ENCODE measurements around the gene AGBL4. TPM values are rescaled to one million over a fixed set of nuclear protein-coding genes. Genes with fewer than 3 reads are reported as not detected.

Gene AGBL4
- total and polyA plus RNA-seq, 2 experiments from 2014 or later: not detected

- TF ChIP-seq EZH2phosphoT487 (IDR thresholded peaks at IDR 0.05; ENCODE audit: insufficient read depth, low read depth): no peak
- no peak for TF ChIP-seq EZH2 (IDR thresholded peaks at IDR 0.05; ENCODE audit: insufficient read depth, poor library complexity, severe bottlenecking)
- no peak for DNase-seq
- Histone ChIP-seq H3F3A (ENCODE audit: insufficient read depth) (peaks cover 21% of the 10 kb centered on the region), H4K20me1 (ENCODE audit: insufficient read depth) (no peaks in the 10 kb centered on the region), H3K27me3 (replicated peaks; ENCODE audit: insufficient read depth) (no peaks in the 10 kb centered on the region), H3K9me3 (ENCODE audit: low read depth) (no peaks in the 10 kb centered on the region), H3K9me2 (ENCODE audit: insufficient read depth) (no peaks in the 10 kb centered on the region), H3K27ac (no peak overlapping the region), H3K9ac (no peak overlapping the region), H3K4me3 (no peak overlapping the region), H3K79me2 (ENCODE audit: insufficient read depth) (no peaks in the 10 kb centered on the region), H2AFZ (no peak overlapping the region), H3K4me2 (ENCODE audit: unreplicated experiment) (no peak overlapping the region), H3K36me3 (ENCODE audit: low read depth) (no peaks in the 10 kb centered on the region), H3K4me1 (ENCODE audit: insufficient read depth) (peaks cover 21% of the 10 kb centered on the region)
- in situ Hi-C loops (cut with MboI): no loop called here
These were observed 1531.4 kb downstream of the AGBL4 start for GRCh38 chr1:48492392-48492791.

GRCh38 chr1:48488721-48489120 is 1535.0 kb downstream of the AGBL4 start:
- TF ChIP-seq EZH2phosphoT487 (IDR thresholded peaks at IDR 0.05; ENCODE audit: insufficient read depth, low read depth) (no peak), EZH2 (IDR thresholded peaks at IDR 0.05; ENCODE audit: insufficient read depth, poor library complexity, severe bottlenecking) (no peak)
- Histone ChIP-seq H3K27ac (no peak overlapping the region), H3K9me3 (ENCODE audit: low read depth) (no peaks in the 10 kb centered on the region), H3K9me2 (ENCODE audit: insufficient read depth) (no peaks in the 10 kb centered on the region), H3K4me3 (no peak overlapping the region), H3K27me3 (replicated peaks; ENCODE audit: insufficient read depth) (no peaks in the 10 kb centered on the region), H4K20me1 (ENCODE audit: insufficient read depth) (no peaks in the 10 kb centered on the region), H3K36me3 (ENCODE audit: low read depth) (no peaks in the 10 kb centered on the region), H3K4me2 (ENCODE audit: unreplicated experiment) (no peak overlapping the region), H3K4me1 (ENCODE audit: insufficient read depth) (peaks cover 3% of the 10 kb centered on the region), H3K9ac (no peak overlapping the region), H3F3A (ENCODE audit: insufficient read depth) (peaks cover 4% of the 10 kb centered on the region), H2AFZ (no peak overlapping the region), H3K79me2 (ENCODE audit: insufficient read depth) (no peaks in the 10 kb centered on the region)
- in situ Hi-C loops (cut with MboI): no loop called here
- no peak for DNase-seq
- 19 to 21% methylated on average over 2 of the region's 2 CpGs for WGBS, 2 experiments (ENCODE audit: low coverage in 1 of 2, low lambda C conversion rate in 2 of 2, missing lambda C conversion rate in 2 of 2)

Small RNAs within 50 kb of the gene (small RNA-seq; reads per million reads assigned to genes)
- gene AL390023.1 (ENCODE audit: low read depth, low replicate concordance): not detected

Other genes with a start within 250 kb of the AGBL4 start
- gene ELAVL4, start 85.0 kb upstream of the AGBL4 start, total RNA-seq (2014; rRNA removed; shearing (Covaris generic)): not detected in 2 replicates
- 0.13 and 0.18 TPM in 2 replicates for gene ELAVL4, start 85.0 kb upstream of the AGBL4 start, polyA plus RNA-seq (2016; fragmentation: Nextera tagmentation; extraction: Ambion mirVana)

Data from GM23248 (cell line).